ENCODE results near the gene CAMK4. TPM values are rescaled to one million over a fixed set of nuclear protein-coding genes. Genes with fewer than 3 reads are reported as not detected.

Gene CAMK4
- total RNA-seq, 1 experiment from 2014 or later = 10.2 TPM

GRCh38 chr5:111280282-111280951 is 56.2 kb downstream of the CAMK4 start:
- no peak overlapping the region for H2AFZ ChIP-seq (ENCODE audit: low read depth, low read length, poor library complexity, severe bottlenecking)
- BruUV-seq (replicated peaks) = no TSS peak
- H3K4me1 ChIP-seq (ENCODE audit: control insufficient read depth in 1 of 2, insufficient read depth in 2 of 2, low read length in 2 of 2) = no peaks in the 10 kb centered on the region
- no peak overlapping the region for H3K27ac ChIP-seq (ENCODE audit: low read depth, low read length)
- H3K36me3 ChIP-seq (ENCODE audit: control insufficient read depth in 1 of 2, insufficient read depth in 2 of 2, low read length in 2 of 2) = no peaks in the 10 kb centered on the region
- DNase-seq (ENCODE audit: low read depth, low spot score) (no peak), ATAC-seq (no peak)
- intact Hi-C loops (cut with micrococcal nuclease) = no loop called here
- H4K20me1 ChIP-seq (ENCODE audit: insufficient read depth) = no peaks in the 10 kb centered on the region
- H3K4me2 ChIP-seq (ENCODE audit: low read length) = no peak overlapping the region
- ChIA-PET POLR2A (no interaction called here), RAD21 (ENCODE audit: low non-redundant PET in 1 of 2, low total read pairs in 2 of 2, uncharacterized antibody in 2 of 2, unreplicated experiment in 2 of 2) (no interaction called here), CTCF (no interaction called here)
- H3K4me3 ChIP-seq (replicated peaks in 1 of 2; ENCODE audit: low read depth in 1 of 2, low read length in 2 of 2) = no peak overlapping the region
- no peaks in the 10 kb centered on the region for H3K9me2 ChIP-seq (ENCODE audit: insufficient read depth)
- no peaks in the 10 kb centered on the region for H3K27me3 ChIP-seq (ENCODE audit: insufficient read depth, low read length)
- H3K79me2 ChIP-seq (ENCODE audit: insufficient read depth, low read length) = no peaks in the 10 kb centered on the region
- H3K9me3 ChIP-seq (ENCODE audit: control insufficient read depth in 1 of 2, insufficient read depth in 1 of 2, low read depth in 1 of 2, low read length in 2 of 2) = no peaks in the 10 kb centered on the region
- TF ChIP-seq MAX (IDR thresholded peaks at IDR 0.05) (no peak), JUND (IDR thresholded peaks at IDR 0.05) (no peak), ZBTB33 (IDR thresholded peaks at IDR 0.05; ENCODE audit: extremely low read depth, insufficient replicate concordance, low read length) (no peak), SRF (IDR thresholded peaks at IDR 0.05; ENCODE audit: low read depth) (no peak), RAD21 (IDR thresholded peaks at IDR 0.05; ENCODE audit: low read depth) (no peak), SIN3A (IDR thresholded peaks at IDR 0.05; ENCODE audit: low read depth) (no peak), REST (IDR thresholded peaks at IDR 0.05; ENCODE audit: low read depth) (no peak)
- no peak overlapping the region for H3K9ac ChIP-seq (ENCODE audit: low read length)

All from HCT116 (cell line).